Stimulated activated CD4-positive, alpha-beta T cell treated with anti-CD3 and anti-CD28 coated beads, Interleukin-4, amount 100 ng/mL, for 4 hours (primary cell): ENCODE measurements around the gene GAMT.

ENCODE experiments used
- DNase-seq, 2 experiments: peaks; one replicate each; pipeline ENCODE4 v3.0.0-alpha.2; 2020

The GAMT gene

GRCh38 chr19:1362387-1363257 lies 38.7 kb downstream of the GAMT start:
- no peak for DNase-seq

GRCh38 chr19:1361601-1362386 lies 39.5 kb downstream of the GAMT start:
- DNase-seq, result no peak

DNA sequence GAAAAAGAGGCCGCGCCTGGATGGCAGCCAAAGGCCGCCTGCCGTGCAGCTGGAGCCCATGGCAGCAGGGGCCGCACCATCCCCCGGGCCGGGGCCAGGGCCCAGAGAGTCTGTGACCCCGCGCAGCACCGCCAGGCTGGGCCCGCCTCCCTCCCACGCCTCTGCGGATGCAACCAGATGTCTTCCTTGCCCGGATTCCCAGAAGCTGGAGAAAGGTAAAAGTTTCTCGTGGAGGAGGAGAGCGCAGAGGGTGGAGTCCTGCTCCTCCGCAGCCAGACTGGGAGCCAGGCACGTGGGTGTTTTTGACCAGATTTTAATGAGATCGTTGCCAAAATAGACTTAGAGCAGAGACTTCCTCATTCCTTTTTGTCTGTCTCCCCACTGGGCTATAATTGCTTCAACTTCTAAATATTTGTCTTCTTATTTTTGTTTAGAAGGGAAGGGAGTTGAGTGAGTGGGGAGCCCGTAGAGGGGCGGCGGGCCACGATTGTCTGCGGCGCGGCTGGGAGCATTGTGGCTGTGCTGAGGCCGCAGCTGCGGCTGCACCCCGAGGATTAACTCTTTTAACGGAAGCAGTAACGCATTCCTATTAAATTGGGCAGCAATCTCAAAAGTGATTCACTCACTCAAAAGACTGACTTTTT lies 40.4 kb downstream of the GAMT start:
- no peak for DNase-seq

DNA sequence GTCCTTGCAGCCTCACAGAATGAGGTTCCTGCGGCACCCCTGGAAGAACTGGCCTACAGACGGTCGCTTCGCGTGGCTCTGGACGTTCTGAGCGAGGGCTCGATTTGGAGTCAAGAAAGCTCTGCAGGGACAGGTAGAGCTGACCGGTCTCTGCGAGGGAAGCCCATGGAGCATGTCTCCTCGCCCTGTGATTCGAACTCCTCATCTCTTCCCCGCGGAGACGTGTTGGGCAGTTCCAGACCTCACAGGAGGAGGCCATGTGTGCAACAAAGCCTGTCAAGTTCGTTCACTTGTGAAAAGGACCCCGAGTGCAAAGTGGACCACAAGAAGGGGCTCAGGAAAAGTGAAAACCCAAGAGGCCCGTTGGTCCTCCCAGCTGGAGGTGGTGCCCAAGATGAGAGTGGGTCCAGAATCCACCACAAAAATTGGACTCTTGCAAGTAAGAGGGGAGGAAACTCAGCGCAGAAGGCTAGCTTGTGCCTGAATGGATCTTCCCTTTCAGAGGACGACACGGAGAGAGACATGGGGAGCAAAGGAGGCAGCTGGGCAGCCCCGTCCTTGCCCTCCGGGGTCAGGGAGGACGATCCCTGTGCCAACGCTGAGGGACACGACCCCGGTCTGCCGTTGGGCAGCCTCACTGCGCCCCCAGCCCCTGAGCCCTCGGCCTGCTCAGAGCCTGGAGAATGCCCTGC lies 41.1 kb downstream of the GAMT start:
- DNase-seq, result no peak

GRCh38 chr19:1357531-1358109 lies 43.7 kb downstream of the GAMT start:
- DNase-seq, result no peak

DNA sequence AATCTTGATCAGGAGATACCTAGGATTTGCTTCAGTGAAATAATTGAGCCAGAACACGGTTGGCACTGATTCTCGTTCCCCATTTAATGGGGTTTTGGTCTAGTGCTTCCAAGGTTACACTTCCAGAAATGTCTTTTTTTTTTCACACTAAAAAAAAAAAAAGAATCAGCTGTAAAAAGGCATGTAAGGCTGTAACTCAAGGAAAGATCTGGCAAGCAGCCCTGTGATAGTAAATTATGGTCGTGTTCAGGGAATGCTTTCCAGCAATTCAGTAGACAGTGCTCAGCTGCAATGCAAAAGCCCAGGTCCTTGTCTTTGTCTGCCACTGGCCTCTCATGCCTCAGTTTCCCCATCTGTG lies 44.9 kb downstream of the GAMT start:
- DNase-seq, result no peak

- DNase-seq, result no peak
Measured at GRCh38 chr19:1355568-1356507, 45.5 kb downstream of the GAMT start.

DNA sequence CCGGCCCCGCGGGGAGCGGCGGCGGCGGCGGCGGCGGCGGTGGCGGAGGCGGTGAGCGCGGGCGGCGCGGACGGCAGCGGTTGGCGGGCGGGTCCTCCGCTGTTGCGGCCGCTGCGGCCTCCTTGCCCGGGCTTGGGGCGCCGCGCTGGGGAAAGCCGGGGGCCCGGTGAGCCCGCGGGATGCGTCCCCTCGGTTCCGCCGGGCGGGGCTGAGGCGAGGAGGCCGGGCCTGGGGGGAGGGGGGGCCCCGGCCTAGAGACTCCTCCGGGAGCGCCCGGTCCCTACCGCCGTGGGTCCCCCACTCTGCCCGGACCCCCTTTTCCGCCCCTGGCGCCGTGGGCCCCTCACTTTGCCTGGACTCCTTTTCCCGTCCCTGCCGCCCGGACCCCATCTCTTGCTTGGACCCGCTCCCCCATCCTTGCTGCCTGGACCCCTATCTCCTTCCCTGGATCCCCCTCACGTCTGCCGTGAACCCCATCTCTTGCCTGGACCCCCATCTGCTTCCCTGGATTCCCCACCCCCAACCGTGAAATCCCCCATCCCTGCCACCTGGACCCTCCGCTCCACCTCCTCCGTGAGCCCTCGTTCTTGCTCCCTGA lies 46.3 kb downstream of the GAMT start:
- DNase-seq, result no peak

GRCh38 chr19:1353144-1353543 lies 48.2 kb downstream of the GAMT start:
- DNase-seq, result no peak

GRCh38 chr19:1351381-1351851 lies 49.9 kb downstream of the GAMT start:
- DNase-seq, result no peak

DNA sequence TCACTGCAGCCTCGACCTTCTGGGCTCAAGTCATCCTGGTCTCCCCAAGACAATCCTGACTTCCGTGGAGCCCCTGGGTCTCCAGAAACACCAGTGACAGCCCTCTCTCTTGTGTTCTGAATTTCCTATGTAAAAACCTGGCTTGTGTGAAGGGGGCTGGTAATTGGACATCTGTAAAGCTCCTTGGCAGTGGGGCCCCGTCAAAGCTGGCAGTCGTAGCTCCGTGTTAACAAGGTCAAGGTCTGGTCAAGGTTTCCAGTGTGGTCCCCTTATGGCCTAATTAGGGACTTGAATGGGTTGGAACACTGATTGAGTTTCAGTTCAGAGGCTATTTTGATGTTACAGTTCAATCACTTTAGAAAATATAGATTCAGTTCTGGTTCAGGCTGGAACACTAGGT lies 50.5 kb downstream of the GAMT start:
- DNase-seq, result no peak

GRCh38 chr19:1349211-1349610 lies 52.1 kb downstream of the GAMT start:
- DNase-seq, result no peak
